ELF-1 (cell line): ENCODE results near the gene PGAP2.
A peak's percentile ranks its signal among the peaks of the same experiment; 100 is the strongest.
"Not testable (repeated sequence)": the region's sequence is repeated elsewhere in the genome, so short reads cannot be mapped to it uniquely, and the experiment has no call there.

Experiments
- DNase-seq: peaks from one replicate; pipeline ENCODE4 v3.0.0-alpha.2; 2016; ENCODE audit warnings: low read depth, low spot score

The PGAP2 gene

DNA sequence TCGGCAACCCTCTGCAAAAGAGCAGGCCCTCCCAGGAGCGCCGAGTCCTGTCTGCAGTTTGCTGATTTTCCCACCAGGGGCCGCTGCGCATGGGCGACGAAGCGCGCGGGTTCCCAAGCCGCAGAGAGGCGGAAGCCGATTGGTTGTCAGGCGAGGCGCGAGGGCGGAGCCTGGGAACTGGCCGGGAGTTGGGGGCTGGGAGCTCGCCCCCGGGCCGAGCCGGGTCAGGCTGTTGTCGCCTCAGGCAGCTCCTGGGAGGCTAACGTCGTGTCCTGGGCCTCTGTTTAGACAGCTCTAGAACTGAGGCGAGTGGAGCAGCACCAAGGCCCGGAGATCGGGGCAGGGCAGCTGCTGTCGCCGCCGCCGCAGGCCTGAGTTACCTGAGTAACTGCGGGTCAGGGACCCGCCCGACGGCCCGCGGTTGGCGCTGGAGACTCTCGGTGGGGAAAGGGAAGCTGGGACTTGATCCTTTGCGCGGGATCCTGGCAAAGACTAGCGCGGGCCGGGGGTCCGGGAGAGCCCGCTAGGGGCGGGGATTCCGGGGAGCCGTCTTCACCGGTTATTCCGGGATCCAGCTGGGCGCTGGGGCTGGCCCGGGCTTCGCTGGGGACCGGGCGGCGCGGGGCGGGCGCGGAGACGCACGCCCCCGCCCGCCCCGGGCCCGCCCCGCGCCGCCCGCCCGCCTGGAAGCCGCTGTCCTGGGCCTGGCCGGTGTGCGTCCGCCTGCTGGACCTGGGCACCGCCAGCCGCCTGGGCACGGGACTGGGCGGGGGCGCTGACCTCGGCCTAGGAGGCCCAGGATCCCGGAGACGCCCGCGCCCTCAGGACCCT is 46.8 kb downstream of the PGAP2 start, which contains the start of gene STIM1:
Gene STIM1, plus strand, starts transcription at position 688 of the 831 bp plus-strand sequence. CDS start 607 bp downstream, outside the sequence.
- peak; percentile 98 for DNase-seq

DNA sequence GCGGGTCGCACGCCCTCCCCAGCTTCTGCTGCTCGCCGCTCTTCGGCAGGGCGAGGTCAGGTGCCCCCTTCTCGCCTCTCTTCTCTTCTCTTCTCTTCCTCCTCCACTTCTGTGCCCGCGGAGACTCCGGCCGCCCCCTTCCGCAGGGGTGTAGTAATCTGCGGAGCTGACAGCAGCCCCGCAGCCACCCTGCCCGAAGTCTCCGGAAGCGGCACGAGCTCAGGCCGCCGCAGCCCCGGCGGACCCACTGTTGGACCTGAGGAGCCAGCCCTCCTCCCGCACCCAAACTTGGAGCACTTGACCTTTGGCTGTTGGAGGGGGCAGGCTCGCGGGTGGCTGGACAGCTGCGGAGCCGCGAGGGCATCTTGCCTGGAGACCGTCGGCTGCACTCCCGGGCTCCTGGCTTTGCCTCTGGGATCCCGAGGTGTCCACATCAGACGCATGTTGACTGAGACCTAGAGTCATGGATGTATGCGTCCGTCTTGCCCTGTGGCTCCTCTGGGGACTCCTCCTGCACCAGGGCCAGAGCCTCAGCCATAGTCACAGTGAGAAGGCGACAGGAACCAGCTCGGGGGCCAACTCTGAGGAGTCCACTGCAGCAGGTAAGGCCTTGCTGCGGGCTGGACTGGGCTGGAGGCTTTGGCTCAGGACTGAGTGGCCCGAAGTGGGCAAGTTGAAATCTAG is 47.6 kb downstream of the PGAP2 start:
- DNase-seq: peak; percentile 57

DNA sequence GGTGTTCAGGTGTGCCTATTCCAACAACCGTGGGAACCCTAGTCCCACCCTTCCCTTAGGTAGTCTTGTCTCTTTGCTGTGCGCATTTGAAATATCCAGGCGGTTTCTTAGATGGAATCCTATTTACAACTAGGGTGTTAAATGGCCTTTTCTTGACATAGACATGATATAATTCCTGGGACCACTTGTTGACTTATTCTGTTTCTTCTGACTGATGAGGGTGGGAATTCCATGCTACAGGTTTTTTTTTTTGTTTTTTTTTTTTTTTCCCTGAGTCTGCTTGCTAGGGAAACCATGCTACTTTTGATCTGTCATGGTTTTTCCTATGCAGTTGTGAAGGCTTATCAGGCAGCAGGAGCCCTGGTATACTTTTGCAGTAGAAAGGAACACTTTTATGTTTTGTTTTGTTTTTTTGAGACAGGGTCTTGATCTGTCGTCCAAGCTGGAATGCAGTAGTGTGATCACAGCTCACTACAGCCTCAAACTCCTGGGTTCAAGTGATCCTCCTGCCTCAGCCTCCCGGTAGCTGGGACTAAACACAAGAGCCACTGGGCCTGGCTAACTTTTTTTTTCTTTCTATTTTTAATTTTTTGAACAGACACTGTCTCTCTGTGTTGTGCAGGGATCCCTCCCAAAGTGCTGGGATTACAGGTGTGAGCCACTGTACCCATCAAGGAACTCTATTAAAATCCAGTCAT is 48.6 kb downstream of the PGAP2 start:
- DNase-seq: no peak

DNA sequence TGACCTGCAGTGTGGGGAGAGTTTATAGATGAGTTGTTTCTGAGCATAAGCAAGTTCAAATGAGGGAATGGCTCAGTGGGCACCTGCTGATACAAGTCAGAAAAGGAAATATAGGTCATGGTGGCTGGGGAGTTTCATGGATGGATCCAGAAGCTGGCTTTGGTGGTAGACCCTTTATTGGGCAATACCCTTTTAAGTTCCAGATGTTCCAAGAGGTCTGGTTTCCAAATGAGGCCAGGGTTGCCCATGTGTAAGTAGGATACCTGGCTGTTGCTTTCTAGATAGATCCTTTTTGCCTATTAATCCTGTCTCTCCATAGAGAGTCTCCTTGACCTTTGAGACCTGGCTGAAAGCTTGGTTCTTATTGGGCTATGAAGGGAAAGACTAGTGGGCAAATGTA is 49.3 kb downstream of the PGAP2 start:
- DNase-seq: no peak

DNA sequence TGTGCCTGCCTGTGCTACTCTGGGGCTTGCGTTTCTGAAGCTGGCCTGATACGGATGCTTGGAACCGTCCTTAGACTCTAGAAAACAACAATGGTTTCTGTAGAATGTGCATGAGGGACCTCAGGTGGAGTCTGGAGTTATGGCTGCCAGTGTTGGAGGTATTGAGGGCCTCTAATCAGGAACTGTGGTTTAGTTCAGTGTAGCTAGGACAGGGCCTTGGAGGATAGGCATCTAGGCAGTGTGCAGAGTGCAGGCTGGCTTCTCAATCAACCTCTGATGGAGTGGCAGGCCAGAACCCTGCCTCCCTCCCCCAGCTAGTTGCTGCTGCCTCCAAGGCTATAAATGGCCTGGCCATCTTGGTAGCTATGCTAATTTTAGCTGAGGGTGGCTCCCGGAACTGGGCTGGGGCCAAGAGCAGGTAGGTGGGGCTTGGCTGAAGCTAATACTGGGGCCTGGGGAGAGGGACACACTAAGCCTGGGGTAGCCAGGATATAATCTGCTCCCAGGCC is 51.1 kb downstream of the PGAP2 start:
- DNase-seq: no peak

DNA sequence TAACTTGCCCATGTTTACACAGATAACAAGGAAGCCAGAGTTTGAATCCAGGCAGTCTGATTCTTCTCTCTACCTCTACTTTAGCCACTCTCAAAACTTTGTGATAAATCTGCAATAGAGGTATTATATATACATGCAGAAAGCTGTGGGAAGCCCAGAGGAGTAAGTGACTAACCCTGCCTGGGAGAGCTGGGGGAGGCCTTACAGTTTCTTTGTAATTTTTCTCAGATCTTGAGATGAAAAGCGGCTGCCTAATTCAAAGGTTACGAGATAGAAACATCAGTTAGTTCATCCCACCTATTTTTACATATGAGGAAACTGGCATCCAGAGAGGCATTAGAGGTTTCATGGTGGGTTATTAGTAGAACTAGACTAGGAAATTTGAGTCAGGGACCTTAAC is 52.0 kb downstream of the PGAP2 start:
- no peak for DNase-seq

DNA sequence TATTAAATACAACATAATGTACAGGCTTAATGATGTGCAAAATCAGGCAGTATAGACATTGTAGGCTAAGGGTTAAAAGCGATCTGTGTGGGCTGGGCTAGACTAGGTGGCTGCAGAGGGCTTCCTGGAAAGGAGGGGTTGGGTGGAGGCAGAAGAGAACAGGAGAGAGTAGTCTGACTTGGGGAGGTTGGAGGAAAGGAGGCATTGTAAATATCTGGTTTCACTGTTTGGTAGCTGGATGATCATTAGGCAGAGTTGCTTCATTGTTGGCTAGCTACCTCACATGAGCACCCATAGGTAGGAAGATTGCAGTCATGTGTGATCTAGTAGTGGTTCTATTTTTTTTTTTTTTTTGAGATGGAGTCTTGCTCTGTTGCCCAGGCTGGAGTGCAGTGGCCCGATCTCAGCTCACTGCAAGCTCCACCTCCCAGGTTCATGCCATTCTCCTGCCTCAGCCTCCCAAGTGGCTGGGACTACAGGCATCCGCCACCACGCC is 52.6 kb downstream of the PGAP2 start:
- not testable (repeated sequence) for DNase-seq

DNA sequence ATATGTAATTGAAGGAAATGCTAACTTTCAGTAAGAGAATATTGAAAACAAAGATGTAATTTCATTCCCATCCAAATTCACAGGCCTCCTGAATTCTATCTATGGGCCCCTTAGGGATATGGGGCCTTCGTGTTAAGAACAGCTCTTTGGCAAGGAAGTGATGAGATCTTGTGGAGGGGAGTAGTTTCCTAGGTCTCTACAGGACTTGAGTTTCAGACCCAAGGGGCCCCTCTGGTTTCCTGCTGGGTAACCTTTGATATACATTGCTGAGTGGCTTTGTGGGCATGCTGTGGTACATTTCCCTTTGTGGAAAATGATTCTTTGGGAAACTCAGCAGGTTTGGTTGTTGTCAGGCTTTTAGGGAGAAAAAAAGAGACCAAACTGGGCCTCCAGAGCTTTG is 53.3 kb downstream of the PGAP2 start:
- no peak for DNase-seq

DNA sequence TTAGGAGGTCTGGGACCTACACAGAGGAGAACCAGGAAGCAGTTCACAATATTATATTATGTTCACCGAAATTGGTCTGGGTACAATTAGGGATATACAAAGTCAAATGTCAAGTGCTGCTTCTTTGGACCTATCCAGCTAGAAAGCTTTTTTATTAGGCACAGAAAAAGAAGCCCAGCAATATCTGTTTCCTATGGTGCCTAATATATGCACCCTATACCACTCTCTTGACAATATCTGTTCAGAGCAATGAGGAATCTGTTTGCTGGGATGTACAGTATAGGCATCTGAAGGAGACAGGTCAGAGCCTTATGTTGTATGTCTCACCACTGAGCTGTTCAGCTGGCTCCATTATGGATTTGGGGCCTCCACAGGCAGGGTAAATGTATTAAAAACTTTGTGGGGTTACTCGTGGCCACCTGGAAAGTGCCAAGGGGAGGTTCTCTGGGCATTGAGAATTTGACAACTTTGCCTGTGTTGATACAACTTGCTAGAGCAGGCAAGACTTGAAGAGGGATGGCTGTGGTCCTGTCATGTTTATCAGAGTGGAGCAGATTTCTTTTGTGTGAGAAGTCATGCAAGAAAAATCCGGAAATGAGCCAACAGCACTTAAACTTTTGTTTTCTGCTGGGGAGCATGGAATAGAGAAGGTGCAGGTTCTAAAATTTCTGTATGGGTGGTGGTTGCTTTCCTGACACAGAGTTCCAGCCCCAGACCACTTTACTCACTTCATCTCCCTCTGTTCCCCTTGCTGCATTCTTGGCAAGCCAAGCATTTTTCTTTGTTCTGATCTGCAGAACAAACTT is 57.2 kb downstream of the PGAP2 start:
- peak; percentile 23 for DNase-seq

DNA sequence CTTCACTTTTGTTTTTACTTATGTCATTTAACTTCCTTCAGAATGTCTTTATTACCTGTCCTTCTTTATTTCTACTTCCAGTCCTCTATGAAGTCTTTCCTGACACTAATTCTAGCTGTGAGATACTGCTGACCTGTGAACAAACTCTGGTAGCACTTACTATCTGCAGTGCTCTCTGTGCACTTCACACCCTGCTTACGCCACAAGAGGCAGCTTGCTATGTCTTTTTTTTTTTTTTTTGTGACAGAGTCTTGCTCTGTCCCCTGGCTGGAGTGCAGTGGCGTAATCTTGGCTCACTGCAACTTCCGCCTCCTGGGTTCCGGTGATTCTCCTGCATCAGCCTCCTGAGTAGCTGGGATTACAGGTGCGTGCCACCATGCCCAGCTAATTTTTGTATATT is 57.8 kb downstream of the PGAP2 start:
- DNase-seq: peak; percentile 27

DNA sequence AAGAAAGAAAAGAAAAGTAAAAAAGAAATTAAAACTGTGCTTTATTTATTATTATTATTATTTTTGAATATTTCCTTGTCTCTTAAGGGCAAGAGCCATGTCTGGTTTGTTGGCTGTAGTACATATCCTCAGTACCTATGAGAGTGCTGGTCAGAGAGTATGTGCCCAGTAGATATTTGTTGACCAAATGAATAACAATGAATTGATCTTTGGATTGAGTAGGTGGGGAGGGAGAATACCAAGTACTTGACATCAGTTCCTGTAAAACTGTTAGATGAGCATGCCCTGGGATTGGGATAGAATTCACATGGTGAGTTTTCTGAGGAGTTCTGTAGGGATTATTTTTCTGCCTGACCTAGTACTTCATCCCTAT is 58.5 kb downstream of the PGAP2 start:
- DNase-seq: no peak

DNA sequence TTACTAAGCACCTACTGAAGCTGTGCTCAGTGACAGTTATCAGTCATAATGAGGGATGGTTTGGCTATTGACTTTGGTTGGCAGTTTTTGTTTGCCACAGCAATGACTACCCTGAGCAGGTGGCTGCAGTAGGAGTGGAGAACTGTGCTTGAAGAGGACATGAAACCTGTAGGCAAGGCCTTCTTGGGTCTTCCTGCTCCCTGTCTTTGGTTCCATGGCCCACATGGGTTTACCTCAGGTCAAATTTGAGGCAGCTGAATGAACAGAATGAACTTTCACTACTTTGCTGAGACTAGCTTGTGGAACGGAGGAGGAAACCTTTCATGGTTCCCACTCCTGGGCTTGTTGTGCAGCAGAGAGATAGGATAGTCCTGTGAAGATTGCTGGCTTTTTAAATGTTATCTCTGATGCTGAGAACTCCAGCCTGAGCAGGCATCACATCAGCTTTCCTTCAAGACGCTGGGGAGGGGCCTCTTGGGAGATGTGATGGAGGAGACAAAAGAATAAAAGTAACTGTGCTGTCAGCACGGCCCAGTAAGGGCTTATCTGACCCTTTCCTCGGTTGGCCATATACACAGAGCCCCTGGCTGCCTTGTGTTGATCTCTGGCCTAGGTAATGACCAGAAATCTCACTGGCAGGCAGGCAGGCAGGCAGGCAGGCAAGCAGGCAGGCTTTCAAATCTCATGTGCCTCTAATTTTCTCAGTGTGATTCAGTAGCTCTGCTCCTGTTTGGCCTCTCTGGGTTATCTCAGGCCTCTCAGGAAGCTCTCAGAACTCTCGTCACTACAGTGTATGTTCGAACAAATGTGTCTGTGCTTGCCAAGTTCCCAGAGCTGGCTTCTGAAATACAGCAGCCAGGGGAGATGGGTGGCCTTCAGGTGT is 59.1 kb downstream of the PGAP2 start:
- peak; percentile 65 for DNase-seq

DNA sequence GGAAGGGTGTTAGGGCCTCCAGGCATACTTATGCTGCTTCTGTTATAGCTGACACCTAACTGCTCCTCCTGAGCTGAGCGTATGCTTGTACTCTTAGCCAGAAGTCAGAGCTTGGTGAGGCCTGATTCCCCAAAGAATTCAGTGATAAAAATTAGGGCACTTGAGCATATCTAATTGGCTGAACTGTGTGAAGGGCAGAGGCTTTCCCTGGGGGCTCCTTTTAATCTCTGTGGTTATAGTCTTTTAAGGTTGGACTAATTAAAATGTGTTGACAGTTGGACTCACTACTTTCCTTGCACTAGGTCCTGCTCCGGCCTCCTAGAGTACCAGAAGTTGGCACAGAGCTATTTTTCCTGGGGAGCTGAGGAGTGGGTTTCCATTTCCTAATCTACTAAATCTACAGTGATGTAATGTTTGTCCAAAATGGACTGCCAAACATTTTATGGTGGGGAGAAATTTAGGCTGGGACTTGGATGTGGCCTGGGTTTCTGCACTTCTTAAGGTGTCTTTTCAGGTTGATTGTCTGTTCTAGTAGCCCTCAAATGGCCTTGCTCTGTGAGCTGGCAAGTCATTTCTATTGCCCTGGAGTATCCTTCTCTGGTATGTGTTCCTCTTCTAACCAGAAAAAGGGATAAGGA is 65.5 kb downstream of the PGAP2 start:
- no peak for DNase-seq
